Measurements from ENCODE around the gene EEF2K. TPM values are rescaled to one million over a fixed set of nuclear protein-coding genes. Genes with fewer than 3 reads are reported as not detected.
"Not testable (repeated sequence)": the region's sequence is repeated elsewhere in the genome, so short reads cannot be mapped to it uniquely, and the experiment has no call there.

The EEF2K gene
- total RNA-seq, 1 donor: 9.0 TPM

- Histone ChIP-seq H3K4me1 (ENCODE audit: insufficient read depth, low read length) (peaks cover 29% of the 10 kb centered on the region), H3K9me3 (ENCODE audit: low read depth, low read length) (no peaks in the 10 kb centered on the region), H3K27me3 (ENCODE audit: insufficient read depth, low read length) (no peaks in the 10 kb centered on the region), H3K4me3 (ENCODE audit: low read length) (no peak overlapping the region)
Measured at GRCh38 chr16:22214889-22215288, 8.8 kb downstream of the EEF2K start.

- H3K4me3 ChIP-seq (ENCODE audit: low read length): no peak overlapping the region
- H3K27me3 ChIP-seq (ENCODE audit: insufficient read depth, low read length): no peaks in the 10 kb centered on the region
- H3K4me1 ChIP-seq (ENCODE audit: insufficient read depth, low read length): peaks cover 25% of the 10 kb centered on the region
- H3K9me3 ChIP-seq (ENCODE audit: low read depth, low read length): no peaks in the 10 kb centered on the region
Measured at GRCh38 chr16:22216191-22216831, 10.2 kb downstream of the EEF2K start.

GRCh38 chr16:22216832-22217225 is 10.8 kb downstream of the EEF2K start:
- not testable (repeated sequence) for H3K9me3 ChIP-seq (ENCODE audit: low read depth, low read length); H3K27me3 ChIP-seq (ENCODE audit: insufficient read depth, low read length); H3K4me3 ChIP-seq (ENCODE audit: low read length)
- H3K4me1 ChIP-seq (ENCODE audit: insufficient read depth, low read length): peaks cover 25% of the 10 kb centered on the region

- Histone ChIP-seq H3K4me3 (ENCODE audit: low read length) (no peak overlapping the region), H3K27me3 (ENCODE audit: insufficient read depth, low read length) (no peaks in the 10 kb centered on the region), H3K9me3 (ENCODE audit: low read depth, low read length) (no peaks in the 10 kb centered on the region), H3K4me1 (ENCODE audit: insufficient read depth, low read length) (peaks cover 25% of the 10 kb centered on the region)
Measured at GRCh38 chr16:22217890-22218730, 12.0 kb downstream of the EEF2K start.

- Histone ChIP-seq H3K4me1 (ENCODE audit: insufficient read depth, low read length) (peaks cover 25% of the 10 kb centered on the region), H3K27me3 (ENCODE audit: insufficient read depth, low read length) (no peaks in the 10 kb centered on the region), H3K9me3 (ENCODE audit: low read depth, low read length) (no peaks in the 10 kb centered on the region), H3K4me3 (ENCODE audit: low read length) (no peak overlapping the region)
Measured at GRCh38 chr16:22219389-22220068, 13.5 kb downstream of the EEF2K start.

GRCh38 chr16:22220069-22220440 is 14.0 kb downstream of the EEF2K start:
- no peaks in the 10 kb centered on the region for H3K9me3 ChIP-seq (ENCODE audit: low read depth, low read length)
- no peaks in the 10 kb centered on the region for H3K27me3 ChIP-seq (ENCODE audit: insufficient read depth, low read length)
- no peak overlapping the region for H3K4me3 ChIP-seq (ENCODE audit: low read length)
- peaks cover 25% of the 10 kb centered on the region for H3K4me1 ChIP-seq (ENCODE audit: insufficient read depth, low read length)

GRCh38 chr16:22220714-22221113 is 14.6 kb downstream of the EEF2K start:
- no peaks in the 10 kb centered on the region for H3K9me3 ChIP-seq (ENCODE audit: low read depth, low read length)
- H3K27me3 ChIP-seq (ENCODE audit: insufficient read depth, low read length): no peaks in the 10 kb centered on the region
- no peak overlapping the region for H3K4me3 ChIP-seq (ENCODE audit: low read length)
- H3K4me1 ChIP-seq (ENCODE audit: insufficient read depth, low read length): peaks cover 25% of the 10 kb centered on the region

GRCh38 chr16:22222006-22222405 is 15.9 kb downstream of the EEF2K start:
- no peak overlapping the region for H3K4me3 ChIP-seq (ENCODE audit: low read length)

GRCh38 chr16:22222998-22223397 is 16.9 kb downstream of the EEF2K start:
- H3K27me3 ChIP-seq (ENCODE audit: insufficient read depth, low read length): no peaks in the 10 kb centered on the region
- peaks cover 8% of the 10 kb centered on the region for H3K4me1 ChIP-seq (ENCODE audit: insufficient read depth, low read length)
- H3K4me3 ChIP-seq (ENCODE audit: low read length): no peak overlapping the region
- H3K9me3 ChIP-seq (ENCODE audit: low read depth, low read length): no peaks in the 10 kb centered on the region

More at GRCh38 chr16:22222006-22222405, 15.9 kb downstream of the EEF2K start:
- Histone ChIP-seq H3K9me3 (ENCODE audit: low read depth, low read length) (no peaks in the 10 kb centered on the region), H3K27me3 (ENCODE audit: insufficient read depth, low read length) (no peaks in the 10 kb centered on the region), H3K4me1 (ENCODE audit: insufficient read depth, low read length) (peaks cover 12% of the 10 kb centered on the region)

GRCh38 chr16:22225060-22225459 is 19.0 kb downstream of the EEF2K start:
- Histone ChIP-seq H3K9me3 (ENCODE audit: low read depth, low read length) (no peaks in the 10 kb centered on the region), H3K4me3 (ENCODE audit: low read length) (no peak overlapping the region), H3K27me3 (ENCODE audit: insufficient read depth, low read length) (no peaks in the 10 kb centered on the region), H3K4me1 (ENCODE audit: insufficient read depth, low read length) (no peaks in the 10 kb centered on the region)

GRCh38 chr16:22229889-22230288 is 23.8 kb downstream of the EEF2K start:
- no peaks in the 10 kb centered on the region for H3K4me1 ChIP-seq (ENCODE audit: insufficient read depth, low read length)
- H3K27me3 ChIP-seq (ENCODE audit: insufficient read depth, low read length): no peaks in the 10 kb centered on the region
- H3K4me3 ChIP-seq (ENCODE audit: low read length): no peak overlapping the region
- H3K9me3 ChIP-seq (ENCODE audit: low read depth, low read length): no peaks in the 10 kb centered on the region

- no peaks in the 10 kb centered on the region for H3K27me3 ChIP-seq (ENCODE audit: insufficient read depth, low read length)
Measured at GRCh38 chr16:22232277-22233036, 26.4 kb downstream of the EEF2K start.

GRCh38 chr16:22233037-22233372 is 26.9 kb downstream of the EEF2K start:
- no peaks in the 10 kb centered on the region for H3K9me3 ChIP-seq (ENCODE audit: low read depth, low read length)
- no peaks in the 10 kb centered on the region for H3K4me1 ChIP-seq (ENCODE audit: insufficient read depth, low read length)
- no peak overlapping the region for H3K4me3 ChIP-seq (ENCODE audit: low read length)
- H3K27me3 ChIP-seq (ENCODE audit: insufficient read depth, low read length): no peaks in the 10 kb centered on the region

More at GRCh38 chr16:22232277-22233036, 26.4 kb downstream of the EEF2K start:
- no peaks in the 10 kb centered on the region for H3K9me3 ChIP-seq (ENCODE audit: low read depth, low read length)
- H3K4me1 ChIP-seq (ENCODE audit: insufficient read depth, low read length): no peaks in the 10 kb centered on the region
- H3K4me3 ChIP-seq (ENCODE audit: low read length): no peak overlapping the region

- no peak overlapping the region for H3K4me3 ChIP-seq (ENCODE audit: low read length)
- no peaks in the 10 kb centered on the region for H3K9me3 ChIP-seq (ENCODE audit: low read depth, low read length)
- H3K4me1 ChIP-seq (ENCODE audit: insufficient read depth, low read length): peaks cover 26% of the 10 kb centered on the region
- no peaks in the 10 kb centered on the region for H3K27me3 ChIP-seq (ENCODE audit: insufficient read depth, low read length)
Measured at GRCh38 chr16:22235839-22236745, 30.0 kb downstream of the EEF2K start.

Measured in mononuclear cell (primary cell).